ENCODE results near the gene MOB3B. TPM values are rescaled to one million over a fixed set of nuclear protein-coding genes. Genes with fewer than 3 reads are reported as not detected.
A peak's percentile ranks its signal among the peaks of the same experiment; 100 is the strongest.
"Not testable (repeated sequence)": the region's sequence is repeated elsewhere in the genome, so short reads cannot be mapped to it uniquely, and the experiment has no call there.

Gene MOB3B
- total RNA-seq, 1 donor from 2014 or later: 14.8 TPM

DNA sequence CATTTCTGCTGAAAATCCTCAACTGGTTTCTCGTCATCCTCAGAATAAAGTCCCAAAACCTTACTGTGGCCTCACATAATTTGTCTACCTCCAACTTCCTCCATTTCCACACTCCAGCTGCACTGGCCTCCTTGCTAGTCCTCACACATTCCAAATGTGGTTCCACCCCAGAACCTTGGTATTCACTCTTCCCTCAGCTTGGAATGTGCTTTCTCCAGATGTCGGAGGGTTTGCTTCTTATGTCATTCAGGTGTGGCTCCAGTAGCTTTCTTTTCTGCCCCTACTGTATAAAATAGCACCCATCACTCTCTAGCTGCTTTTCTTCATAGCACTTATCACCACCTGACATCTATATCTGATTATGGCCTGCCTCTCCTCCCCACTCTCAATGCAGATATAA lies 108.0 kb downstream of the MOB3B start:
- Mint-ChIP-seq H3K36me3 (peaks cover 22% of the 10 kb centered on the region), H3K27me3 (ENCODE audit: low read depth) (no peaks in the 10 kb centered on the region), H3K4me3 (no peak overlapping the region), H3K27ac (peak overlapping the region; percentile 91), H3K9me3 (peaks cover 20% of the 10 kb centered on the region), H3K4me1 (peaks cover 53% of the 10 kb centered on the region)
- TF ChIP-seq, protein P1, sequence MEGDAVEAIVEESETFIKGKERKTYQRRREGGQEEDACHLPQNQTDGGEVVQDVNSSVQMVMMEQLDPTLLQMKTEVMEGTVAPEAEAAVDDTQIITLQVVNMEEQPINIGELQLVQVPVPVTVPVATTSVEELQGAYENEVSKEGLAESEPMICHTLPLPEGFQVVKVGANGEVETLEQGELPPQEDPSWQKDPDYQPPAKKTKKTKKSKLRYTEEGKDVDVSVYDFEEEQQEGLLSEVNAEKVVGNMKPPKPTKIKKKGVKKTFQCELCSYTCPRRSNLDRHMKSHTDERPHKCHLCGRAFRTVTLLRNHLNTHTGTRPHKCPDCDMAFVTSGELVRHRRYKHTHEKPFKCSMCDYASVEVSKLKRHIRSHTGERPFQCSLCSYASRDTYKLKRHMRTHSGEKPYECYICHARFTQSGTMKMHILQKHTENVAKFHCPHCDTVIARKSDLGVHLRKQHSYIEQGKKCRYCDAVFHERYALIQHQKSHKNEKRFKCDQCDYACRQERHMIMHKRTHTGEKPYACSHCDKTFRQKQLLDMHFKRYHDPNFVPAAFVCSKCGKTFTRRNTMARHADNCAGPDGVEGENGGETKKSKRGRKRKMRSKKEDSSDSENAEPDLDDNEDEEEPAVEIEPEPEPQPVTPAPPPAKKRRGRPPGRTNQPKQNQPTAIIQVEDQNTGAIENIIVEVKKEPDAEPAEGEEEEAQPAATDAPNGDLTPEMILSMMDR (IDR thresholded peaks at IDR 0.05; ENCODE audit: unreplicated experiment): no peak
- no peak for DNase-seq (ENCODE audit: low spot score in 2 of 2, unreplicated experiment in 2 of 2)

DNA sequence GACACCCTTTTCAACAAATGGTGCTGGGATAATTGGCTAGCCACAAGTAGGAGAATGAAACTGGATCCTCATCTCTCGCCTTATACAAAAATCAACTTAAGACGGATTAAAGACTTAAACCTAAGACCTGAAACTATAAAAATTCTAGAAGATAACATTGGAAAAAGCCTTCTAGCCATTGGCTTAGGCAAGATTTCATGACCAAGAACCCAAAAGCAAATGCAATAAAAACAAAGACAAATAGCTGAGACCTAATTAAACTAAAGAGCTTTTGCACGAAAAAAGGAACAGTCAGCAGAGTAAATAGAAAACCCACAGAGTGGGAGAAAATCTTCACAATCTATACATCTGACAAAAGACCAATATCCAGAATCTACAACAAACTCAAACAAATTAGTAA lies 110.1 kb downstream of the MOB3B start:
- not testable (repeated sequence) for DNase-seq (ENCODE audit: low spot score in 2 of 2, unreplicated experiment in 2 of 2); H3K27me3 Mint-ChIP-seq (ENCODE audit: low read depth); H3K4me3 Mint-ChIP-seq
- H3K36me3 Mint-ChIP-seq: peaks cover 25% of the 10 kb centered on the region
- peaks cover 34% of the 10 kb centered on the region for H3K4me1 Mint-ChIP-seq
- H3K9me3 Mint-ChIP-seq: peaks cover 20% of the 10 kb centered on the region
- peak overlapping the region; percentile 14 for H3K27ac Mint-ChIP-seq

DNA sequence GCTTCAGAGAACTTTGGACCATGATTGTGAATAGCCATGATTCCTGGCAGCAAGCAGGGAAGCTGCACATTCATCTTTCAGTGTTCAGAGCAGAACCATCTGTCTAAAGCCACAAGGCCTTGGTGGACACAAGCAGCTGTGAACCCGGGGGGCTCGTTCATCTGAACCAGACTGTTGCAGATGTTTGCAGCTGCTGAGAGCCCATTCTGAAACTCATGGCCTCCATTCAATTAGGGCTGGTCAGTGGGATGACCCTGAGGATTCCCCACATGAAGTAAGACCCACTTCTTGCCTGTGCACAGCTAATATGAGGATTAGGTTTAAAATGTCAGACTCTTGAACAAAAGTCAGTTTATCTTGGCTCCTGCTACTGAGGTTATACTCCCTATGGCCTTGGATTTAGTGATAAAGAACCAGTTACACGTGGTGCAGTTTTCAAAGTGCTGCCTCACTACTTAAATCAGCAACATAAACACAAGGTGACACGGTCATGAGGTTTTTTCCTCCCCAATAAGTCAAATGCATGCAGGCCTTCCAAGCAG lies 115.3 kb downstream of the MOB3B start:
- TF ChIP-seq, protein P1 (IDR thresholded peaks at IDR 0.05; ENCODE audit: unreplicated experiment): no peak
- Mint-ChIP-seq H3K36me3 (peaks cover 16% of the 10 kb centered on the region), H3K4me1 (peaks cover 20% of the 10 kb centered on the region), H3K27me3 (ENCODE audit: low read depth) (no peaks in the 10 kb centered on the region), H3K4me3 (no peak overlapping the region), H3K9me3 (peaks cover 12% of the 10 kb centered on the region), H3K27ac (peak overlapping the region; percentile 69)
- DNase-seq (ENCODE audit: low spot score in 2 of 2, unreplicated experiment in 2 of 2): no peak

DNA sequence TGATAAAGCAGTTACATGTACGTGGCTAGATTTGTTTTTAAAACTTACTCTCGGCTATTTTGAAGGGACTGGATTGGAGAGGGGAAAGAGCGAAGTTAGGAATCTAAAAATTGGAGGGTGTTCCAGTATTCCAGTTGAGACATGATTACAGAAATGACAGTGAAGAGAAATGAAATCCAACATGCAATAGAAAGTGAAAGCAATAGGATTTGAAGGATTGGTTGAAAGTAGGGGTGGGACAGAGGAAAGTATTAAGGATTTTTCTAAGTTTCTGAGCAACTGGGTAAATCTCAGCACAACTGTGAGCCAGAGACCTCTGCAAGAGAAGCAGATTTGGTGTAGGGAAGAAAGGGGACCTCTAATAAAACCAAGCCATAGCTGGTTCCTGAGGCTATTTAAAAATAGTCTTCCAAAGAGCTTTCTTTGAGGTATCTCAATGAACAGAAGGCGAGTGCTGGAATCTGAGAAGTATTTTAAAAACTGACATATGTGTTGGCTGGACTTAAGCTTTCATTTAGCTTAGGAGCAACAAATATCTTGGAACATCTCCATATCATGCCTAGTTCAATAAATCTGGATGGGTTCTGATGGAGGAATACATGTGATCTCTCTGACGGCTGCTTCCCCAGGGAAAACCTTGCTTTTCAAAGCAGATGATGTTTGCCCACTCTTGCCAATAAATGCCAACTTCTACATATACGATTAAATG lies 115.9 kb downstream of the MOB3B start:
- no peak for DNase-seq (ENCODE audit: low spot score in 2 of 2, unreplicated experiment in 2 of 2)
- peak overlapping the region; percentile 11 for H3K4me3 Mint-ChIP-seq
- H3K36me3 Mint-ChIP-seq: peaks cover 10% of the 10 kb centered on the region
- H3K27me3 Mint-ChIP-seq (ENCODE audit: low read depth): no peaks in the 10 kb centered on the region
- TF ChIP-seq, protein P1 (IDR thresholded peaks at IDR 0.05; ENCODE audit: unreplicated experiment): no peak
- H3K27ac Mint-ChIP-seq: peak overlapping the region; percentile 69
- peaks cover 22% of the 10 kb centered on the region for H3K4me1 Mint-ChIP-seq
- peaks cover 5% of the 10 kb centered on the region for H3K9me3 Mint-ChIP-seq

DNA sequence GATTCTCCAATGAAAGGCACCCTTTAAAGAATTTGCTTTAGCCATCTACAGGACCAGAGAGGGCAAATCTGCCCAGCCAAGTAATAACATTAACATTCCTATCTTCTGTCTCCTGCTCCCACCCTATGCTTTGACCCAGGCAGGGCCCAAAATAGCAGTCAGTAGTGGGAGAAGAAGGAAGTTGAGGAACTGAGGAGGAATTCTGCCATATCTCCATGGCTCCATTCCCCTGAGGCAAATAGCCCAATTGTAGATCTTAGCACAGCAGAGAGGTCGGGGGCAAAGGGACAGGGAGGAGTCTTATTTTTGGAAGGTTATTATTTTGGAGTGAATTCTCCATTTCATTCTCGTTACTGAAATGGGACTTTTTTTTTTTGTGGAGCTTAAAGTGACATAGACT lies 116.7 kb downstream of the MOB3B start:
- TF ChIP-seq, protein P1 (IDR thresholded peaks at IDR 0.05; ENCODE audit: unreplicated experiment): no peak
- Mint-ChIP-seq H3K36me3 (peaks cover 3% of the 10 kb centered on the region), H3K4me1 (peaks cover 29% of the 10 kb centered on the region), H3K9me3 (no peaks in the 10 kb centered on the region), H3K27ac (no peak overlapping the region), H3K27me3 (ENCODE audit: low read depth) (no peaks in the 10 kb centered on the region), H3K4me3 (no peak overlapping the region)
- no peak for DNase-seq (ENCODE audit: low spot score in 2 of 2, unreplicated experiment in 2 of 2)

DNA sequence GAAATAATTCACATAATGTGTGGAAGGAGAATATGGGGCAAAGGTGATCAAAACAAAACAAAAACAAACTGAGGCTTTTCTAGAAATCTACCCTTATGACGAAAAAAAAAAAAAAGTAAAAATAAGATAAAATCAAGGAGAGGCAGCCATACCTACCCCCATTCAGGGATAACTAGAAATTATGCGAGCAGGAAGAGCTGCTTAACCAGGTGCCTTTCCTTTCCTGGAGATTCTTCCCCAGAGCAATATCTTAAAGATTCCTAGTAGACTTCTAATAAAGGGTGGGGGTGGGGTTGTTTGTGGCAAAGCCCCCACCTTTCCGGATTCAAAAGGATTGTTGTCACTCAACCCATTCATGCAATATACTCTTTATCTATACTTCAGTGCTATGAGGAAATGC lies 117.5 kb downstream of the MOB3B start:
- no peaks in the 10 kb centered on the region for H3K9me3 Mint-ChIP-seq
- no peak overlapping the region for H3K4me3 Mint-ChIP-seq
- H3K4me1 Mint-ChIP-seq: peaks cover 37% of the 10 kb centered on the region
- H3K27me3 Mint-ChIP-seq (ENCODE audit: low read depth): no peaks in the 10 kb centered on the region
- no peak for DNase-seq (ENCODE audit: low spot score in 2 of 2, unreplicated experiment in 2 of 2)
- TF ChIP-seq, protein P1 (IDR thresholded peaks at IDR 0.05; ENCODE audit: unreplicated experiment): no peak
- H3K27ac Mint-ChIP-seq: no peak overlapping the region
- H3K36me3 Mint-ChIP-seq: peaks cover 2% of the 10 kb centered on the region

All from mesothelial cell of epicardium (in vitro differentiated cells).